HepG2 (cell line): Measurements from ENCODE around the gene TNS1. TPM values are rescaled to one million over a fixed set of nuclear protein-coding genes. Genes with fewer than 3 reads are reported as not detected.

Experiments
- ATAC-seq: fragments of 200-7000 bp; cut with Tn5 transposase; 3 replicates; pipeline ENCODE4 v1.9.1; 2020; ENCODE audit warnings: mild to moderate bottlenecking, moderate library complexity
- BruUV-seq: library from RNA; stranded (reverse); fragments of 400-500 nt; replicated peaks from 2 replicates; lab custom pipeline; 2021; lab: Mats Ljungman, UMichigan
- CTCF ChIA-PET: fragments of 300-600 bp; formaldehyde crosslinking; extraction: SDS; loops from one replicate; lab custom pipeline; 2021; ENCODE audit warnings: low total read pairs, inconsistent platforms, low intra/inter-chr PET ratio; lab: Yijun Ruan, JAX
- POLR2A ChIA-PET: fragments of 350-600 bp; sonication (Branson Sonifier 250); formaldehyde crosslinking; loops from one replicate; lab custom pipeline; 2020; ENCODE audit warnings: antibody characterized with exemption, inconsistent platforms; lab: Yijun Ruan, JAX
- DNase-seq: peaks from one replicate; pipeline ENCODE4 v3.0.0-alpha.2; 2015; ENCODE audit warnings: low spot score
- FAIRE-seq: peaks from 3 replicates; lab custom pipeline; 2011; peaks lifted over from hg19 to GRCh38; lab: Jason Lieb, UNC
- H2AFZ ChIP-seq: one replicate; pipeline ENCODE4 v1.6.1; 2011; ENCODE audit warnings: low read length, inconsistent platforms
- H3K27ac ChIP-seq: fragments of 300-600 bp; 3 replicates; pipeline ENCODE4 v1.8.0; 2011; ENCODE audit warnings: mixed run types, mild to moderate bottlenecking, mixed read lengths, low read length, inconsistent platforms; ENCODE audit not compliant: insufficient read depth; ENCODE audit errors: extremely low read length
- H3K27me3 ChIP-seq, 2 experiments: fragments of 200-600 bp in 1 of 2; 2 replicates in 1 of 2; 3 replicates in 1 of 2; pipeline versions ENCODE4 v1.6.0 to v1.8.0; 2011; ENCODE audit warnings: low read length in 2 of 2, mild to moderate bottlenecking in 2 of 2, moderate library complexity in 2 of 2, inconsistent platforms in 1 of 2; ENCODE audit not compliant: insufficient read depth in 2 of 2, control insufficient read depth in 1 of 2
- H3K36me3 ChIP-seq, 2 experiments: fragments of 200-600 bp in 1 of 2; replicated peaks in 1 of 2; 2 replicates in 1 of 2; 3 replicates in 1 of 2; pipeline versions ENCODE4 v1.5.1 to v1.8.0; 2011; ENCODE audit warnings: low read length in 2 of 2, inconsistent platforms in 1 of 2; ENCODE audit not compliant: insufficient read depth in 2 of 2, control insufficient read depth in 1 of 2
- H3K4me1 ChIP-seq: 2 replicates; pipeline ENCODE4 v1.5.1; 2012; ENCODE audit warnings: low read length, inconsistent platforms; ENCODE audit not compliant: insufficient read depth
- H3K4me2 ChIP-seq: 2 replicates; pipeline ENCODE4 v1.6.0; 2011; ENCODE audit warnings: low read depth, low read length, inconsistent platforms
- H3K4me3 ChIP-seq, 3 experiments: fragments of 200-600 bp in 1 of 3; sonication (generic), shearing (Covaris generic) in 1 of 3; replicated peaks in 1 of 3; 2 replicates each; pipeline ENCODE4 v1.5.1; 2011 to 2016; ENCODE audit warnings: low read length in 3 of 3, inconsistent platforms in 2 of 3, low read depth in 2 of 3, mild to moderate bottlenecking in 2 of 3, control low read depth in 1 of 3, mixed read lengths in 1 of 3; ENCODE audit not compliant: insufficient read depth in 1 of 3
- H3K79me2 ChIP-seq: one replicate; pipeline ENCODE4 v1.6.1; 2011; ENCODE audit warnings: low read length, inconsistent platforms; ENCODE audit not compliant: insufficient read depth
- H3K9ac ChIP-seq: 2 replicates; pipeline ENCODE4 v1.6.0; 2011; ENCODE audit warnings: mild to moderate bottlenecking, low read depth, low read length, inconsistent platforms; ENCODE audit not compliant: insufficient read depth
- H3K9me3 ChIP-seq: 2 replicates; pipeline ENCODE4 v1.5.1; 2012; ENCODE audit warnings: mild to moderate bottlenecking, low read length
- H4K20me1 ChIP-seq: 2 replicates; pipeline ENCODE4 v1.6.0; 2011; ENCODE audit warnings: inconsistent platforms, mild to moderate bottlenecking, low read length, moderate library complexity; ENCODE audit not compliant: insufficient read depth
- AGO2 ChIP-seq: fragments of 200-400 bp; formaldehyde crosslinking; optimal IDR thresholded peaks from 2 replicates; pipeline ENCODE3; 2017; ENCODE audit warnings: mild to moderate bottlenecking, low read depth, low read length, moderate library complexity
- CBFB ChIP-seq: sonication (generic); formaldehyde crosslinking; IDR thresholded peaks from 2 replicates; pipeline ENCODE4 v1.4.0; 2020; ENCODE audit warnings: missing genetic modification reagents
- CBX5 ChIP-seq: sonication (generic); formaldehyde crosslinking; IDR thresholded peaks from 2 replicates; pipeline ENCODE4 v1.4.0; 2020; ENCODE audit warnings: missing genetic modification reagents, borderline replicate concordance
- FOXJ3 ChIP-seq: sonication (generic); formaldehyde crosslinking; IDR thresholded peaks from 2 replicates; pipeline ENCODE4 v1.4.0; 2020; ENCODE audit warnings: missing genetic modification reagents, mild to moderate bottlenecking, borderline replicate concordance
- HES4 ChIP-seq: sonication (generic); formaldehyde crosslinking; IDR thresholded peaks from 2 replicates; pipeline ENCODE4 v1.9.0; 2021; ENCODE audit warnings: mild to moderate bottlenecking, missing genetic modification reagents, borderline replicate concordance
- HOXA7 ChIP-seq: sonication (generic); formaldehyde crosslinking; IDR thresholded peaks from 2 replicates; pipeline ENCODE4 v1.8.1; 2022; ENCODE audit warnings: mild to moderate bottlenecking, missing genetic modification reagents, moderate library complexity
- IKZF1 ChIP-seq: fragments of 450-650 bp; IDR thresholded peaks from 2 replicates; pipeline ENCODE4 v1.7.1; 2016
- MED1 ChIP-seq: sonication (generic); formaldehyde crosslinking; IDR thresholded peaks from 2 replicates; pipeline ENCODE4 v1.4.0; 2020; ENCODE audit warnings: missing genetic modification reagents
- MEIS1 ChIP-seq: sonication (generic); formaldehyde crosslinking; IDR thresholded peaks from 2 replicates; pipeline ENCODE4 v1.9.0; 2021; ENCODE audit warnings: mild to moderate bottlenecking, missing genetic modification reagents, moderate library complexity, borderline replicate concordance
- MYC ChIP-seq: sonication (generic); formaldehyde crosslinking; IDR thresholded peaks from 2 replicates; pipeline ENCODE4 v1.9.0; 2021; ENCODE audit warnings: missing genetic modification reagents, borderline replicate concordance
- NAIF1 ChIP-seq: sonication (generic); formaldehyde crosslinking; IDR thresholded peaks from 2 replicates; pipeline ENCODE4 v1.5.0; 2020; ENCODE audit warnings: mild to moderate bottlenecking, missing genetic modification reagents, borderline replicate concordance
- PHF20 ChIP-seq: sonication (generic); formaldehyde crosslinking; IDR thresholded peaks from 2 replicates; pipeline ENCODE4 v1.5.0; 2020; ENCODE audit warnings: mild to moderate bottlenecking, missing genetic modification reagents
- RAD21 ChIP-seq: fragments of 450-650 bp; formaldehyde crosslinking; IDR thresholded peaks from 2 replicates; pipeline ENCODE4 v1.5.0; 2020; ENCODE audit warnings: mild to moderate bottlenecking
- TEAD2 ChIP-seq: sonication (generic); formaldehyde crosslinking; IDR thresholded peaks from 2 replicates; pipeline ENCODE4 v1.9.0; 2021; ENCODE audit warnings: missing genetic modification reagents
- U2AF2 ChIP-seq: fragments of 200-400 bp; formaldehyde crosslinking; IDR thresholded peaks from 2 replicates; pipeline ENCODE4 v1.6.1; 2017; ENCODE audit warnings: low read depth, mild to moderate bottlenecking, low read length
- ZBTB1 ChIP-seq: sonication (generic); formaldehyde crosslinking; IDR thresholded peaks from 2 replicates; pipeline ENCODE4 v1.4.0; 2020; ENCODE audit warnings: missing genetic modification reagents, borderline replicate concordance
- ZBTB2 ChIP-seq: sonication (generic); formaldehyde crosslinking; IDR thresholded peaks from 2 replicates; pipeline ENCODE4 v1.8.0; 2022; ENCODE audit warnings: low read depth, missing genetic modification reagents
- ZBTB25 ChIP-seq: IDR thresholded peaks from 2 replicates; pipeline ENCODE4 v1.6.1; 2018; ENCODE audit warnings: missing genetic modification reagents
- ZFP41 ChIP-seq: sonication (generic); formaldehyde crosslinking; IDR thresholded peaks from 2 replicates; pipeline ENCODE4 v1.4.0; 2020; ENCODE audit warnings: mild to moderate bottlenecking, missing genetic modification reagents, borderline replicate concordance
- ZNF17 ChIP-seq: sonication (generic); formaldehyde crosslinking; IDR thresholded peaks from 2 replicates; pipeline ENCODE4 v1.5.0; 2020; ENCODE audit warnings: mild to moderate bottlenecking, missing genetic modification reagents
- ZNF337 ChIP-seq: sonication (generic); formaldehyde crosslinking; IDR thresholded peaks from 2 replicates; pipeline ENCODE4 v1.5.1; 2020; ENCODE audit warnings: missing genetic modification reagents, low read depth, mild to moderate bottlenecking, borderline replicate concordance
- ZNF350 ChIP-seq: sonication (generic); formaldehyde crosslinking; IDR thresholded peaks from 2 replicates; pipeline ENCODE4 v1.4.0; 2020; ENCODE audit warnings: mild to moderate bottlenecking, low read depth, missing genetic modification reagents, borderline replicate concordance
- WGBS: methylation state at CpG from one replicate; pipeline ENCODE4 v1.1.6; 2017; ENCODE audit warnings: low lambda C conversion rate; 5-methylcytosine and 5-hydroxymethylcytosine counted together
- in situ Hi-C: cut with HindIII; loops from 2 replicates; pipeline ENCODE4 v1.10.0; 2017; ENCODE audit warnings: low pct_unique_long_range_greater_than_20kb; ENCODE audit not compliant: extremely low pct_ligation_motif_present
- intact Hi-C: fragments of 100-400 bp; cut with micrococcal nuclease; formaldehyde crosslinking; loops from one replicate; pipeline ENCODE4 v1.10.0; 2022; ENCODE audit not compliant: unreplicated experiment
- polyA plus RNA-seq, 8 experiments: library from polyadenylated mRNA; depleted of rRNA in 3 of 8; stranded (reverse) in 7 of 8; unstranded in 1 of 8; fragments of >200 nt; fragmentation: Illumina TruSeq in 4 of 8; extraction: Trizol in 4 of 8; gene quantifications; 2 replicates each; pipeline versions ENCODE4 v1.2.1 to v1.2.3, GENCODE V29; 2011 to 2016; ENCODE audit warnings: low read depth in 4 of 8, missing spikeins in 1 of 8, mixed read lengths in 1 of 8; ENCODE audit not compliant: insufficient read depth in 1 of 8
- total RNA-seq, 5 experiments: library from RNA; depleted of rRNA; stranded (reverse); fragments of >200 nt; fragmentation: Illumina TruSeq; extraction: Trizol; gene quantifications; 2 replicates each; pipeline ENCODE4 v1.2.3, GENCODE V29; 2016; ENCODE audit warnings: low read depth in 1 of 5

The TNS1 gene
- total and polyA plus RNA-seq, 2 of the 13 experiments (the other 11 are each of a cell fraction or from before 2014, with no cell fraction given) = 1.9 to 118 TPM

GRCh38 chr2:217805668-217806481 is 196.9 kb downstream of the TNS1 start:
- Histone ChIP-seq H3K27ac (no peak overlapping the region), H4K20me1 (peaks cover 17% of the 10 kb centered on the region; the same call in 1 of the 2 replicates), H3K9me3 (no peaks in the 10 kb centered on the region), H3K27me3 (no peaks in the 10 kb centered on the region), H3K4me1 (peaks cover 13% of the 10 kb centered on the region; the same call in 1 of the 2 replicates), H3K36me3 (peaks cover 25 to 26% of the 10 kb centered on the region in 2 experiments), H2AFZ (no peak overlapping the region), H3K9ac (no peak overlapping the region), H3K4me3 (no peak overlapping the region), H3K4me2 (no peak overlapping the region), H3K79me2 (no peaks in the 10 kb centered on the region)
- intact Hi-C loops (no loop called here), in situ Hi-C loops (no loop called here)
- DNase-seq (no peak), FAIRE-seq (no peak), ATAC-seq (no peak)
- no TSS peak for BruUV-seq
- ChIA-PET POLR2A (no interaction called here), CTCF (no interaction called here)
- WGBS = 91% methylated on average over 7 of the region's 8 CpGs
- TF ChIP-seq HOXA7 = 0 out of 2 replicates have a peak, but pooled peaks have one; percentile 25
- TF ChIP-seq ZNF337 (CRISPR knock-in tag) = no peak
- TF ChIP-seq IKZF1 = peak; percentile 74; the same call in 1 of the 2 replicates
- no peak for TF ChIP-seq PHF20 (CRISPR knock-in tag)
- TF ChIP-seq AGO2 = peak; percentile 80
- TF ChIP-seq ZBTB25 = no peak
- no peak for TF ChIP-seq HES4
- TF ChIP-seq MYC (CRISPR knock-in tag) = no peak
- TF ChIP-seq ZBTB1 (CRISPR knock-in tag) = no peak
- TF ChIP-seq MEIS1 (CRISPR knock-in tag) = no peak
- TF ChIP-seq CBFB (CRISPR knock-in tag) = no peak
- TF ChIP-seq U2AF2 = no peak
- no peak for TF ChIP-seq NAIF1 (CRISPR knock-in tag)
- no peak for TF ChIP-seq ZFP41 (CRISPR knock-in tag)
- TF ChIP-seq FOXJ3 = no peak
- TF ChIP-seq TEAD2 (CRISPR knock-in tag) = no peak
- no peak for TF ChIP-seq RAD21 (CRISPR knock-in tag)
- TF ChIP-seq CBX5 (CRISPR knock-in tag) = no peak
- no peak for TF ChIP-seq ZNF17 (CRISPR knock-in tag)
- no peak for TF ChIP-seq ZNF350 (CRISPR knock-in tag)
- TF ChIP-seq ZBTB2 (CRISPR knock-in tag) = no peak
- no peak for TF ChIP-seq MED1 (CRISPR knock-in tag)
